HG03342 (cell line): ENCODE data around the gene DNAH8.
A peak's percentile ranks its signal among the peaks of the same experiment; 100 is the strongest.

Experiments used
- ATAC-seq: cut with Tn5 transposase; IDR thresholded peaks from one replicate; pipeline ENCODE4 v1.9.1; 2021; ENCODE audit warnings: mild to moderate bottlenecking, moderate library complexity; ENCODE audit not compliant: unreplicated experiment

The DNAH8 gene

DNA sequence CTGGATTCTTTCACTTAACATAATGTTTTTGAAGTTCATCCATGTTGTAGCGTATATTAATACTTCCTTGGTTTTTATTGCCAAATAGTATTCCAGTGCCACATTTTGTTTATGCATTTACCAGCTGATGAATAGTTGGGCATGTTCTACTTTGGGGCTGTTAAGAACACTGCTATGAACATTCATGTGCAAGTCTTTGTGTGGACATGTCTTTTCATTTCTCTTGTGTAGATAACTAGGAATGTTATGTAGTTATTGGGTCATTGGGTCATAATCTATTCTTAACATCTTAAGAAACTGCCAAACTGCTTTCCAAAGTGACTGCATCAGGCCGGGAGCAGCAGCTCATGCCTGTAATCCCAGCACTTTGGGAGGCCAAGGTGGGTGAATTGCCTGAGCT is 289.7 kb downstream of the DNAH8 start:
- ATAC-seq: no peak

DNA sequence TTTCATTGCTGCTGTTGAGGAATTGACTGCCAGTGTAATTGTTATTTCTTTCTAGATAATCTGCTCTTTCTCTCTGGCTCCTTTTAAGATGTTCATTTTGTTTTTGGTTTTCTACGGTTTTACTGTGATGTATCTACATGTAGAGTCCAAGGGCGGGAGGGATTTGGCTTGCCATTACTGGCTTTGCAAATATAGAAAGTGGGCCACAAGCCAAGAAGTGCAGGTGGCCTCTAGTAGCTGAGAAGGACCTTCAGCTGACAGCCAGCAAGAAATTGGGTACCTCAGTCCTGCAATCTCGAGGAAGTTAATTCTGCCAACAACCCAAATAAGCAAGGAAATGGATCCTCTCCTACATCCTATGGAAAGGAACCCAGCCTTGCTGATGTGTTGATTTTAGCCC is 290.7 kb downstream of the DNAH8 start:
- ATAC-seq: no peak

DNA sequence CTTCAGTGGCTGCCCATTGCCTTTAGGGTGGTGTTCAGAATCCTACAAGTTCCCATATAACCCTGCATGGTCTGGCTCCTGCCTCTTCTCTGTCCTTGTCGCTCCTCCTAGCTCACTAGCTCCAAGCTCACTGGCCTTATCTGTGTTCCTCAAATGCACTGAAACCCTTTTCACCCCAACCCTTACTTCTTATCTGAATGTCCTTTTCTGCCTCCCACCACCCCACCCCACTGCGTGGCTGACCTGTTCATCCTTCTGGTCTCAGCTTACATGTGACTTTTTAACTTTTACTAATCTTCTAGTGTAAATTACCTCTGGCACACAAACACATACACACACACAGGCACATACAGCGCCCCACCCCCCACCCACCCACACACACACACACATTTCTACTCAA is 292.5 kb downstream of the DNAH8 start:
- ATAC-seq: no peak

DNA sequence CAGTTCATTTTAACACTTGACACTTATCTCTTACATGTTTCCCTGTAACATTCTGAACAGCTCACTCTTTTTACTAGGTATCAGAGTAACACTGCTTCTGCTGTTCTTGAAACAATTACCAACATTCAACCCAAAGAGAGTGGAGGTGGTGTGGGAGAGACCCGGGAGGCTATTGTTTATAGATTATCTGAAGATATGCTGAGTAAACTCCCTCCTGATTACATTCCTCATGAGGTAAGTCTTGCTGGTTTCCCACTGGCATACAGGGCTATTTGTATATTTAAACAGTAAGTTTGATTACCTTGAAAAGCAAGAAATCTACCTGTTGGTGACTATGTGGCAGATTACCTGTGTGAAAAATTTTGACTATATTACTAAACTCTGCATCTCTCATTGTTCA is 293.6 kb downstream of the DNAH8 start:
- ATAC-seq: no peak

DNA sequence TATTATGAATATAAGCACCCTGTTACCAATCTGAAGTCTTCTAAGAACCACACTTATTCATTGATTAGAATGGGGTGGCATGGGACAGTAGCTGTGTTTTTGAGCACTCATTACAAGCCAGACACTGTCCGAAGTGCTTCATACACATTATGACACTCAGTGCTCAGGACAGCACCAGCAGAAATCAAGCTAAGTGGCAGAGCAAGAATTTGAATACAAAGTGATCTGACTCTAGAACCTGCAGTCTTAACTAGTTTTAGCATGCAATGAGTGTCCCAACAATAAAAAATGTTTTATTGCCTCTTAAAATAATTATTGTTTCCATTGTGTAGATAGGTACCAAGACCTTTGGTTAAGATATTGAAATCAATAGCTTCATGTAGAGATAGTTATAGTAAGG is 294.4 kb downstream of the DNAH8 start:
- ATAC-seq: no peak

DNA sequence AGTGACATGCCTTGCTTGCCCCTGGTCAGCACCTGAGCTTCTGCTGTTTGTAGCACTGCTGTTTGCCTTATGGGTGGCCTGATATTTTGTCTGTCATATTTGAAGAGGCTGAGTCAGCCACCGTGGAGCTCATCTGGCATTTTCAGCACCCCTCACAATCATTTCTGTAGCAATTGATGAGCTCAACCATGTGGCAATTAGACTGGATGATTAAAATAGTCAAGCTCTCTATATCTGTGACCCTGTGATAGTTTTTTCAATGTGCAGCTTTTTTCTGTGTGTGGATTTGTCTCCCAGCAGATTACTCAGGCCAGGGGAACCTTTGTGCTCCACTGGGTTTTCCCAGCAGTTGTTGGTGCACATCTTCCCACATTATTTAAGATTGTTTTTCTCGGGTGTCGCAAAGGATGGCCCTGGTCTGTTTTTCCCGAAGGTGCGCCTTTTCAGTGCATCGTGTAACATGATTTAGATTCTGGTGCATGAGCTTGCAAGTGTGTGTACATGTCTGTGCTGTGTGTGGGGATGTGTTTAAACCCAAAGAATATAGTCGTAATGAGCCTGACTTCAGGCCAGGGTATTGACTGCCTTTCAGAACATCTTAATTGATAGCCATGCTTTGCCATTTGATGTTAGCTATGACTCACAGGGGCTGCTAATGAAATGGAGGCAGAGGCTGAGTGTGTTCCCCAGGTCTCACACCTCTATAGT is 301.9 kb downstream of the DNAH8 start:
- no peak for ATAC-seq

DNA sequence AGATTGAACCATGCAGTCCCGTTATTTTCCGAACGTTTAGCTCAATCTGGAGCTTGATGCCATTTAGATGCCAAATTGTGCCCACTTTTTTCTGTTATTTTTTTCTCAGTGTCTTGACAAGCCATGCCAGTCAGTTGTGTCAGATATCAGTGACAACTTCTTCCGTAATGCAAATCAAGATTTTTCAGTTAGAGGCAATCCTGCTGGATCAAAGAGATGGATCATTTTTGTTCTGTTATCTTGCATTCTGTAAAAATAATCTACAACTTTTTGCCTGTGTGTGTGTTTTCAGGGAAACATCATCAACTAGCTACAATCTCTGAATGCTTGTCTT is 302.4 kb downstream of the DNAH8 start:
- no peak for ATAC-seq

DNA sequence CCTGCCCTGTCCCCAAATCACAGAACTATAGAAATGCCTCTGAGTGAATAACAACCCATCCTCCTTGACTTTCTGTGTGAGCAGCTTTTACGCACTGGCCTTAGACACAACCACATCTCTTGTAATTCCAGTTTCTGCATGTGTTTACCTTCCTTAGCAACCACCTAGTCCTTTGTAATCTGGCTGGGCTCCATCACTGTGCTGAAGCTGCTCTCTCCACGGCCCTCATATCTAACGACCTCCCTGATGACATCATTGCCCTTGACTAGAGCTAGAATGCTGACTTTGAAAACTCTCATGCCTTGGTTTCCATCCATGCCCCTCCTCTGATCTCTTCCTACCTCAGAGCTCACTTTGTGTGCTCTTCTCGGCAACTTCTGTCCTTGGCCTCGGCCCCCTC is 303.0 kb downstream of the DNAH8 start:
- ATAC-seq: no peak

DNA sequence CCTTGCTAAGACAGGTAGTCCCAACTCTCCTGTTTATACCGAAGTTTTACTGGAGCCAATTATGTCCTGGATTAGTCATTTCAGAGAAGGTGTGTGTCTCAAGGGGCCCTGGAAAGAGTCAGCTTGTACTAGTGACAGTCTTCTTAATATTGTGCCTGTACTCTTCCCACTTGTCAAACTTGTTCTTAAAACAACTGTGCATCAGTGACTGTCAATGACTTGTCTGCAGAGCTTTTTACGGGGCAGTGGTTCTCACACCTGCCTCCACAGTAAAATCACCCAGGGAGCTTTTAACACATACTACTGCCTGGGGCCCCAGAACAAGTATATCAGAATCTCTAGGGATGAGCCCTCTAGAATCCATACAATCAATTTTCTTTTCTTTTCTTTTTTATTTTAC is 305.0 kb downstream of the DNAH8 start:
- no peak for ATAC-seq

DNA sequence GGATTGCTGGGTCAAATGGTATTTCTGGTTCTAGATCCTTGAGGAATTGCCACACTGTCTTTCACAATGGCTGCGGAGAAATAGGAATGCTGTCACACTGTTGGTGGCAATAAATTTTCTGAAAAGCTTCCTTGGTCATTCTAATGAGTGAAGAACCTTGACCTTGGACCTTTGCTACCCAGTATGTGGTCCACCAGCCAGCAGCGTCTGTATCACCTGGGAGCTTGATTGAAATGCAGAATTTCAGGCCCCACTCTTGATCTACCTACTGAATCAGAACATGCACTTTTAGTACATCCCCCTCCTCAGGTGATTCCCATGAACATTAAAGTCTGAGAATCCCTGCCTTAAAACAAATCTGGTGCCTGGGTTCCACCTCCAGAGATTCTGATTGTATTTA is 305.9 kb downstream of the DNAH8 start:
- no peak for ATAC-seq

DNA sequence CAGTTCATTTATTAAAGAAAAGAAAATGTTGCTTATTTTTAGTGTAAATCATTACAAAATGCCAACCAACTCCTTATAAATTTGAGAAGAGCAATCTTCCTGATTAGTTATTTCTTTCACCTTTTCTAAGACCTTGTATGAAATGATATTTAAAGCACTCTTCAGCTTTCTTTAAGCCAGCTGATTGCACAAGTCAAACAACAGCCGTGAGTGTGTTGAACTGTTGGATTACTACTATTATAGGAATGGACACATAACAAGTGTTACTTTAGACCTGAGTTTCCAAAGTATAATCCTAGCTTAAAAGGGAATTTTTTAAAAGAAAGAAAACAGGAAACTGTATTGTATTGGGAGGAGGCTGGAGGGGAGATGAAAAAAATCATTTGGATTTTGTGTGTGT is 306.7 kb downstream of the DNAH8 start:
- ATAC-seq: no peak

DNA sequence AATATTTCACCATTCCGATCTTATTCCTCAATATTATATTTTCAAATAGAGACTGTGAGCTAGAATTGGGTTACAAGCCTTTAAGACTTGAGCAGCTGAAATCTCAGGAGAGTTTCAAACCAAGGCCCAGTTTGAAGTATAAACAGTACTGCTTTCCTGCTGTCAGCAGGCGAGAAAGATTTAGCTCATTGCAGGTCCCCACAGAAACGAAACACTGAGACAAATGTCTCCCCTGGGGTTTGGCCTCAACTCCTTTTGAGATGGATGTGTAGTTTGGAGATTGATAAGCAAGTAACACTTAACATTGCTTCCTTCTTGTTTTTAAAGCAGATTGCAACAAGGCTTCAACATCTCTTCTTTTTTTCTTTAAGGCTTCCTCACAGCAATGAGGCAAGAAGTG is 311.1 kb downstream of the DNAH8 start:
- no peak for ATAC-seq

DNA sequence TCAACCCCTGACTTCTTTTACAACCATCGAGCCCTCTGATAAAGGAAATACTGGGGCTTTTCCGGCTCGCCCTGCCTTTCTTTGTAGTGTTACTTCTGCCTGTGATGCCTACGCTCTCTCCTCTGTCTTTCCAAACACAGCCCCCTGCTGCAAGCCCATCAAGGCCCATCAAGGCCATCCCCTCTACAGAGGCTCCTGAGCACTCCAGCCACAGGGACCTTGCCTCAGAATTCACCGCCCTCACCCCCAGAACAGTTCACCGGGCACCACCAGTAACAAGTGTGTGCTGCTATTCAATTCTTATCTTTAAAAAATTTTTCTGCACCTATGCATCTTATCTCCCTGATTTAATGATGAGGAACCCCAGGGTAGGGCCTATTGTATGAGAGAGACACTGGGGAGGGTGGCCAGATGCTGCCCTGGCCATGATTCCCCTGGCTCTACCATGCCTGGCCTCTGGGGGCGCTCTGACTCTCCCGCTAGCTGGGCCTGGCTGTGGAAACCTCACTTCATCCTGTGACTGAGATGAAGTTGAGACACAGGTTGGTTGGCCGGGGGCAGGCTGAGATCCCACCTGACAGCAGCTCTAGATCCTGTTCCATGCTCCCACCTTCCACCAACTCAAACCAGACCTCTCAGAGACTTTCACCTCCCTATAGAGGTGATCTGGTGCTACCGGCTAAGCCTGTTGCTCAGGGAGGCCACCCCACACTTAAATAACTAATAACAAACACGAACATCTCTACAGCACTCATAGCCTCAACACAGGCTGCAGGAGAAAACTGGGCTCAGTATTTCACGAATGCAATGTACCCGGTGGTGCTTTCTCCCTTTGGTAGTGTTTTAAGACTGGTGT is 314.3 kb downstream of the DNAH8 start:
- ATAC-seq: peak; percentile 56

DNA sequence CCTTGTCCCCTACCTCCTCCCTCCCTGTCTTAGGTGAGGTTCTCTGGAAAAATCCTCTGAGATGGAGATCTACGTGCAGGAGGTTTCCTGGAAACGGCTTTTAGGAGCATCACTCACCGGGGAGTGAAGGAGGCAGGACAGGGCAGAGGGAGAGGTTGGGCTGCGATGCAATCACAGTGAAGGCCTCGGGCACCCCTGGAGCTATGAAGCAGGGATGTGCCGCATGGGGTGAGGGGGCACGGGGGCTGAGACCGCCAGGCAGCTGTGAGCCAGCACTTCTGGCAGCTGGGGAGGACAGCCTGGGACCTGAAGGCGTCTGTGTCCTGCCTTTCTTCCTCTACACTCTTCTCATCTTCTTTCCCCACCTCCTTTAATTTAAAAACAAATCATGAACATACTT is 320.6 kb downstream of the DNAH8 start:
- no peak for ATAC-seq

DNA sequence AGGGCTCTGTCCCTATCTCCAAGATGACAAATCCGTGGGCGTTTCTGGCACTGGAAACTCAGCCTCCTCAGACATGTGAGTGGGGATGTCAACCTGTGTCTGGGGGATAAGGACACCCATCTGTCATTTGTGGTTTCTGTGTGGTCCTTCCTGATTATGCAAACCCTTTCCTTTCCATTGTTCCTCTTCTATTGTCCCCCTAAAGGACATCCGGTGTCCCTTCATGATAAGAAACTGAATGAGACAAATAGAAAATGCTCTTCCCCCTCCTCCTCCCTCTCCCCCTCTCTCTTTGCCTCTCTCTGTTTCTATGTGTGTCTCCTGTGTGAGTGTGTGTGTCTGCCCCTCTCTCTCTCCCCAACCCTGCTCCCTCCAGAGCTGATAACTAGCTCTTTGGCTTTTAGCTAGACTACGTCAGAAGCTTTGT is 322.0 kb downstream of the DNAH8 start:
- ATAC-seq: no peak

DNA sequence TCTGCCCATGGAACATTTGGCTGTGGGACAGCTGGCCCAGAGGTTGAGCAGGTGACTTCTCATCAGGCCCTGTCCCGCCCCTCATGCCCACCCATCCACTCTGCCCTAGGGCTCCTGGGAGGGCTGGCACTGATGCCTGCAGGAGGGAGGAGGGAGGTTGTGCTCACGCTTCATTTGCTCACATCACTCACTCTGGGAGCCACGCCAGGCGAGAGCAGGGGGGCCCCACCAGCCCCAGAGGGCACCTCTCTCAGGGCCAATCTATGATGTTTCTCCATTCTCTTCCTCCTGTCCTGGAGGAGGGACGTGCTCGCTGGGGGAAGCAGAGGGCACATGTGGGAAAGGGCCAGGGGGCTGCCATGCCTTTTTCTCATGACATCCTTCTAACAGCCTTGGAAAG is 322.6 kb downstream of the DNAH8 start:
- no peak for ATAC-seq

DNA sequence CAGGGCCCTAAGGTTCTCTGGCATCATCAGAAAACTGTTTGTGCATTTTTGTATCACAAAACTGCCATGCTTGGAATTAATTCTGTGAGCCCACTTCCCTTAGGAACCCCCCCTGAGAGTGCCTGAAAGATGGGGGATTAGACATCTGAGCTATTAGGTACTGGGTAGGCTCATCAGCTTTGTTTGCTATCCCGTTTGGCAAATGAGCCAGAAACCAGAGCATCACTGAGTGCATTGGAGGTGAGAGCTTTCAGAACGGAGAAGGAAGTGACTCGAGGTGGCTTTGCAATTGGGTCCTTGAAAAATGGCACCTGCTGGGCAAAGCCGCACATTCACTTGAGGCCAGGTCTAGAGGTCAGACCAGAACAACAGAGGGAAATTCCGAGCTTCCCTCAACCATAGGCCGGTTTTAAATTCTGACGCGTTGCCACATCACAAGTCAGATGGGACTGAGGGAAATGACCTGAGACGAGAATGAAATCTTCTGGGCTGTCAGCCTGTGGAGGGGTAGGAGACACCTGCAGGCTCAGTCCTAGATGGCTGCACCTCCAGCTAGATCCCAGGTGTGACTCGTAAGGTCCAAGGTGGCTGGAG is 325.1 kb downstream of the DNAH8 start:
- ATAC-seq: no peak

DNA sequence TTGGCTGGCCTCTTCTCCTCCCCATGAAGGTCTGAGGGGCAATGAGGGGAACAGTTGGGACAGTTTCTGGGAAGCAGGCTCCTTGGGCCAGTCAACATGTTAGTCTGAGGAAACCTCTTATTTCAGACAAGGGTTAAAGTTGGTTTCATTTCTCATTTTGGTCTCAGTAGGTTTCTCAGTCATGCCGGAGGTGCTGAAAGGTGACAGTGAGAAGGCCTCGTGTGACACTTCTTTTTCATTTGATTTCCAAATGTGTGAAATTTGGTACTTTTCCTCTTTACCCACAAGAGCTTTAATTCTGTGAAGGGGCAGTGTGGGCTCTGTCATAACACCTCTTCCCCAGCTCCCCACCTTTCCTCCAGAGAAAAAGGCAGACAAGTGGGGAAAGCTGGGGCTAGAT is 326.0 kb downstream of the DNAH8 start:
- no peak for ATAC-seq

DNA sequence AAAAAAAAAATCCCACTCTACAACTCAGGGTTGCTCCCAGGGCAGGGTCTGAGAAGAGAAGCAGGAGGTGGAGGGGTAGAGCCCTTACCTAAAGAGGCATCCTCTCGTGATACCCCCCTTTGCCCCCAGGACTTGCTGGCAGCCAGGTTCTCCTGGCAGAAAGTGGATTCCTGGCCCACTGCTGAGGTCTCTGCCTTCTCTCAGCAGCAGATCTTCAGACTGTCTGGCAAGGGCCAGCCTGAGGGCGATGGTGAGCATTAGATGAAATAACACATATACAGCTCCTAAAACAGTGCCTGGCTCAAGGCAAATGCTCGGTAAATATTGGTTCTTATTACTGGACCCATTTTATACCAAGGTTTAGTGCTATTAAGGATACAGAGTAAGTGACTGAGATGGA is 328.7 kb downstream of the DNAH8 start:
- ATAC-seq: no peak

DNA sequence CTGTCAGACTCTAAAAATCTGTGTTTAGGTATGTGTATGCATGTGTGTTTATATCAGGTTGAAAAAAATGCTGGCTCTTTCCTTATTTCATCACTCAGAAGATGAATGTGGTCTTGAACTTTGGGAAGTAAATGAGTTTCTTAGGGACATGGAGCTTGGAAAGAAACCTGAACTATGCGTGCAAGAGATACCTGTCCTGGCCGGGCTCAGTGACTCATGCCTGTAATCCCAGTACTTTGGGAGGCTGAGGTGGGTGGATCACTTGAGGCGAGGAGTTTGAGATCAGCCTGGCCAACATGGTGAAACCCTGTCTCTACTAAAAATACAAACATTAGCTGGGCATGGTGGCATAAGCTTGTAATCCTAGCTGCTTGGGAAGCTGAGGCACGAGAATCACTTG is 329.1 kb downstream of the DNAH8 start:
- no peak for ATAC-seq

DNA sequence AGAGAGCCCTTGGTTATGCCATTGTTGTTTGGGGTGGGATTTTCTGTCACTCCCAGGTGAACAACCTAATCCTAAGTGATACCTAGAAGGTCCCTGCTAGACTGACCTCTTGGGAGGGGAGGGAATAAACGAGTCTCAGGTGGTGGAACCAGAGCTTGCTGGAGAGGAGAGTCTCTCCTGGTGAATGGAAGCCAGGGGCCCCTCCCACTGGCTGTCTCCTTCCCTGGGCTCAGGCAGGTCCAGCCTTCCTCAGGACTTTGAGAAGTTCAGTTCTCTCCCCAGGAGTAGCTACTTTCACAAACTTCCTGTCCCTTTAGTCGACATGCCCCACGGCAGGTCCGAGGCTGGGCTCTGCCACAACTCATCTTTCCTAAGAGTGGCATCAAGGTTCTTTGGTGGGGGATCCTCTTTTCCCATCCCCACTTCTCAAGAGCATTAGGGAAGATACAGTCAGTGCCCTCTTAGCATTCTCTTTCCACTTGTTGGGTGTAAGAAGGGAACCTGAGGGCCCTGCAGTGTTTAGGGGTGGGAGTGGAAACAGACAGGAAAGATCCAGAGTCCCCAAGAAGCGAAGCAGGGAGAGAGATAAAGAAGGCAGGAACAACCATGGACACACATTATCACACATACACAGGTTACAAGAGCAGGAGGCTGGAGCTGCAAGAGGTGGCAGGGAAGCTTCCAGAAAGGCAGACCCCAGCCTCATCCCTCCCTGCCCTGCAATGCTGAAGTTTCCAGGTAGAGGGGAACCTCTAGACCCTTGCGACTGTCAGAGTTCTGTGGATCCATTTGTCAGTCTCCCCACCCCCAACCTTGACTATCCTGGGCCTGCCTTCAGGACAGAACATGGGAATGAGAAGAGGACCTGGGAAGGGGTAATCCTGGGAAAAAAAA is 332.6 kb downstream of the DNAH8 start:
- no peak for ATAC-seq
